HL-60 (cell line): ENCODE measurements around the gene CWF19L2.

Experiments used
- GABPA ChIP-seq: IDR thresholded peaks from 2 replicates; pipeline ENCODE4 v1.6.1; 2012; ENCODE audit warnings: low read depth
- POLR2AphosphoS5 ChIP-seq: IDR thresholded peaks from 2 replicates; pipeline ENCODE4 v1.6.1; 2012; ENCODE audit warnings: low read depth
- SPI1 ChIP-seq: IDR thresholded peaks from 2 replicates; pipeline ENCODE4 v1.6.1; 2012; ENCODE audit warnings: low read depth, mild to moderate bottlenecking, borderline replicate concordance
- TF ChIP-seq, protein P1 (sequence below): IDR thresholded peaks from 2 replicates; pipeline ENCODE4 v1.6.1; 2012; ENCODE audit warnings: low read depth; ENCODE audit not compliant: insufficient replicate concordance
- TF ChIP-seq, protein P2 (sequence below): IDR thresholded peaks from one replicate; pipeline ENCODE4 v1.5.1; 2011; ENCODE audit warnings: low read length, control low read depth, inconsistent platforms; ENCODE audit not compliant: insufficient read depth

DNA sequence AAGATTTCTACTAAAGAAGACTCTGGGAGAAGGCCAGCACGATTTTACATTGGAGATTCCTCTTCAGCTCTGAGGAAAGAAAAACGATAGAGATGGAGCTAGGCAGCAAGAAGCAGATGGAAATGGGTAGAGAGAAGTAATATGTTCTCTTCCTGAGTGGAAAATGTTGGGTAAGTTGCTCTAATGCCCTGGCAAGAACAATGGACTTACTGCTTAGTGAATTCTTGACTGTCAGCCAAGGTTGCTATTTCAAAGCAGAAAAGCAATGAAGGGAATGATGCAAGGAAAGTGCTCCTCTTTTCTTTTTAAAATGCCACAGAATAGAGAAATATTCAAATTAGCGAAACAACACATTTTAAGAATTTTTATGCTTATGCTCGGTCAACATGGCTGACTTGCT is 38.4 kb upstream of the CWF19L2 start:
- TF ChIP-seq, protein P1, sequence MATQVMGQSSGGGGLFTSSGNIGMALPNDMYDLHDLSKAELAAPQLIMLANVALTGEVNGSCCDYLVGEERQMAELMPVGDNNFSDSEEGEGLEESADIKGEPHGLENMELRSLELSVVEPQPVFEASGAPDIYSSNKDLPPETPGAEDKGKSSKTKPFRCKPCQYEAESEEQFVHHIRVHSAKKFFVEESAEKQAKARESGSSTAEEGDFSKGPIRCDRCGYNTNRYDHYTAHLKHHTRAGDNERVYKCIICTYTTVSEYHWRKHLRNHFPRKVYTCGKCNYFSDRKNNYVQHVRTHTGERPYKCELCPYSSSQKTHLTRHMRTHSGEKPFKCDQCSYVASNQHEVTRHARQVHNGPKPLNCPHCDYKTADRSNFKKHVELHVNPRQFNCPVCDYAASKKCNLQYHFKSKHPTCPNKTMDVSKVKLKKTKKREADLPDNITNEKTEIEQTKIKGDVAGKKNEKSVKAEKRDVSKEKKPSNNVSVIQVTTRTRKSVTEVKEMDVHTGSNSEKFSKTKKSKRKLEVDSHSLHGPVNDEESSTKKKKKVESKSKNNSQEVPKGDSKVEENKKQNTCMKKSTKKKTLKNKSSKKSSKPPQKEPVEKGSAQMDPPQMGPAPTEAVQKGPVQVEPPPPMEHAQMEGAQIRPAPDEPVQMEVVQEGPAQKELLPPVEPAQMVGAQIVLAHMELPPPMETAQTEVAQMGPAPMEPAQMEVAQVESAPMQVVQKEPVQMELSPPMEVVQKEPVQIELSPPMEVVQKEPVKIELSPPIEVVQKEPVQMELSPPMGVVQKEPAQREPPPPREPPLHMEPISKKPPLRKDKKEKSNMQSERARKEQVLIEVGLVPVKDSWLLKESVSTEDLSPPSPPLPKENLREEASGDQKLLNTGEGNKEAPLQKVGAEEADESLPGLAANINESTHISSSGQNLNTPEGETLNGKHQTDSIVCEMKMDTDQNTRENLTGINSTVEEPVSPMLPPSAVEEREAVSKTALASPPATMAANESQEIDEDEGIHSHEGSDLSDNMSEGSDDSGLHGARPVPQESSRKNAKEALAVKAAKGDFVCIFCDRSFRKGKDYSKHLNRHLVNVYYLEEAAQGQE = no peak
- TF ChIP-seq, protein P2, sequence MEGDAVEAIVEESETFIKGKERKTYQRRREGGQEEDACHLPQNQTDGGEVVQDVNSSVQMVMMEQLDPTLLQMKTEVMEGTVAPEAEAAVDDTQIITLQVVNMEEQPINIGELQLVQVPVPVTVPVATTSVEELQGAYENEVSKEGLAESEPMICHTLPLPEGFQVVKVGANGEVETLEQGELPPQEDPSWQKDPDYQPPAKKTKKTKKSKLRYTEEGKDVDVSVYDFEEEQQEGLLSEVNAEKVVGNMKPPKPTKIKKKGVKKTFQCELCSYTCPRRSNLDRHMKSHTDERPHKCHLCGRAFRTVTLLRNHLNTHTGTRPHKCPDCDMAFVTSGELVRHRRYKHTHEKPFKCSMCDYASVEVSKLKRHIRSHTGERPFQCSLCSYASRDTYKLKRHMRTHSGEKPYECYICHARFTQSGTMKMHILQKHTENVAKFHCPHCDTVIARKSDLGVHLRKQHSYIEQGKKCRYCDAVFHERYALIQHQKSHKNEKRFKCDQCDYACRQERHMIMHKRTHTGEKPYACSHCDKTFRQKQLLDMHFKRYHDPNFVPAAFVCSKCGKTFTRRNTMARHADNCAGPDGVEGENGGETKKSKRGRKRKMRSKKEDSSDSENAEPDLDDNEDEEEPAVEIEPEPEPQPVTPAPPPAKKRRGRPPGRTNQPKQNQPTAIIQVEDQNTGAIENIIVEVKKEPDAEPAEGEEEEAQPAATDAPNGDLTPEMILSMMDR = no peak
- TF ChIP-seq POLR2AphosphoS5 (no peak), SPI1 (no peak), GABPA (no peak)
